HK-2 (cell line): Measurements from ENCODE around the gene PDE9A.

ENCODE experiments used
- DNase-seq: peaks from one replicate; pipeline ENCODE4 v3.0.0-alpha.2; 2018; ENCODE audit not compliant: unreplicated experiment

The PDE9A gene

DNA sequence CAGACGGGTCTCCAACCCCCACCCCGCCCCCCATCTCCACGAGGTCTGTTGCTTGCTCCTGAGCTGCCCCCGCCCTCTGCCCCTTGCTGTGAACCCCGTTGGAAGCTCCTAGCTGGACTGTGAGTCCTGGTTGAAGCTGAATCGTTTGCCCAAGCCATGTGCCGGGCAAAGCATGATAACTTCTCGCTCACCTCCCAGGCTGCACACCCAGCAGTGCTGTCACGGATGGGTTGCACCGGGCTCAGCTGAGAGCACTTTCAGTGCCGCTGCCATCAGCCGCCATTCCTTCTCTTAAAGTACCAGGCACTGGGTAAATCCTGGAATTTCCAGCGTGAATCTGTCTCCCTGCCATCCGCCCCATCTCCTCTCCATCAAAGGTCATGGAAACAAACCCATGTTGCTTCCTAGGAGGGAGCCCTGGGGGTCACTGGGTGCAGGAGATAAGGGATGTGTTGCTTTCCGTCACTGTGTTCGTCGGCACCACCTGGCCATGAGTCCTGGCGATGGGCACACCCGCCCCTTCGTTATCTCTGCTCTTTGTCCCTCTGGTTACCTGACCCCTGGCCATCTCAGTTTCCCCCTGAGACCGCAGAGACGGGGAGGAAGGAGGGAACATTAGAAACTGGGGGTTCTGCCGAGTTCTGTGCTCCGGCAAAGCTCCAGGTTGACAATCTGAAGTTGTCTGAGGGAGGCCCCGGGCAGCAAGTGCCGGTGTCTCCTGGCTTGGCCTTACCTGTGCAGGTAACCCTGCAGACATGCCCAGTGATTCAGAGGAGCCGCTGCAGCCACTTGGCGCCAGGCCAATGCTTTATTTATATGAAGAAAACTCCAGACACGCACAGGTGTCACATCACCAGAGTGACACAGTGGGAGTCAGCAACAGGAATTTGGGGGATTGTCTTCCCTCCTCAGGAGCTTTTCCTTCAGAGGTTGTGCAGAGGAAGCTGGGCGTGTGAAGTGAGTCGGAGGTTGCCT, 2.7 kb downstream of the PDE9A start:
- no peak for DNase-seq

DNA sequence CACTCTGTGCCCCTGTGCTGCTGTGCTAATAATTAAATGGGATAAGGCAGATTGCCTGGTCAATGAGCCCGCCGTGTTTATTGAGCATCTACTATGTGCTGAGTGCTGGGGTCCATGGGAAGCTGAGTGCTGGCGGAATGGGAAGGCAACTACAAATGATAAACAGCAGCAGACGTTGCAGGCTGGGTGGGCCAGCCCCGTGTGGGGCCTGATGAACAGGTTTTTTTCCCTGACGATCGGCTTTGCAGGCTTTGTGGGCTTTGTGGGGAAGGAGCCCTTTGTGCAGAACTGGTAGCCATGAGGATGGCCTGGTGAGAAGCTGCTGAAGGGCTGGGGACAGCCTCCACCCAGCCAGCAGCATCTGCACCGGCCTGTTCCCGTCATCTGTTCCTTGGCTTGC, 3.5 kb downstream of the PDE9A start:
- DNase-seq = no peak

DNA sequence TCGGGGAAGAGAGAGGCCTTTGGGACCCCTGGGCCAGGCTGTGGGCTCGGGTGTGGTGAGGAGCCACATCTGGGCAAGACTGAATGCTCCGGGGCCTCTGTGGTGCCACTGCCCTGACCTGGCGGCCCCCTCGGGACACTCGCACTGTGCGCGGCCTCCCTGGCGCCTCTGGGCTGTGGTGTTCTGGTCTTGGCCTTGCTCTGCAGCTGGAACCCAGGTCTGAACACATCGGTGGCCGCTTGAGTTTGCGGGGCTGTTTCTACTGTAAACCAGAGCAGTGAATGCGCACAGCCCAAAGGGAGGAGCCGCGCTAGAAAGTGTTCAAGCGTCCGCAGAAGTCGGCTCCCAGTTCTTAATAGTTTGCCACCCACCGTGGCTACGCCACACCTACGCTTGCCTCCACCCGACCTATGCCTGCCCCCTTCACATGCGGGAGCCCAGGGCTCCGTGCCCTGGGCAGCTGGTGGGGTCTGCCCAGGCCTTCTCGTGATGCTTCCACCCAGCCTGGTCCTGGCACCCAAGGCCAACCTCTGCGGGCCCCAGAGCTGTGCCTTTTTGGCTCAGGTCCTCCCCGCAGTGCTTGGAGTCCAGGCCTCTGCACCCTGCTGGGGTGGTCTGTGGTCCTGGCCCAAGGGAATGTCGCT, 4.4 kb downstream of the PDE9A start:
- no peak for DNase-seq

DNA sequence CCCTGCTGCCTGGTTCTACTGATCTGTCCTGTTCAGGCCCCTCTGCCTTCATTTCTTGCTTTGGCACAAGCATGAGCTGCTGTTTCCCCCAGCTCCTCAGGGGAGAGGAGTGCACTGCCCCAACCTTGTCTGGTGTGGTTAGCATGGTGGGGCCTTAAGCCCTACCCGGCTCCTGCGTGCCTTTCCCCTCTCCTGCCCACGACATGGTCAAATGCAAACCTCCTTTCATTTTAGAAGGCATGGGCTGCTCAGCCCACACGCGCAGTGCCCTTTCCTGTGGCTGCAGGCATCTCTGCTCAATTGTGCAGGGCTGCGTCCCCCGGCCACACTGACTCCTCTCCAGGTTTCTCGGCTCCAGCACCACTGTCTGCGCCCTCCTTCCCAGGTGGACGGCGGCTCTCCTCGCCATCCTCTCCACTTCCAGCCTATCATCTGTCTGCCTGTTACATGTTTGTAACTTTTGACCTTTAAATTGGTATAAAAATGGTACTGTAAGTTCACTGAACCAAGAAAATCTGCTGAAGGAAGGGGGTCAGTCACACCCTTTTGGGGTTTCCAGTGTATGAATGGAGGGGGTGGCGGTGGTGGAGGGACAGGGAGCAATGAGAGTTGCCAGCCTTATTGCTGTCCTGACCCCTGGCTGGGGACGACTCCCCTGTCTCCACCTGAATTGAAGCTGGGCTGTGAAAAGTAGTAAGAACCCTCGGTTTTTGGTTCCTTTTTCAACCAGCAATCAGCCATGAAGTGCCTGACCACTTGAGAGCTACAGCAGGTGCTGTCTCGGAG, 5.1 kb downstream of the PDE9A start:
- no peak for DNase-seq

DNA sequence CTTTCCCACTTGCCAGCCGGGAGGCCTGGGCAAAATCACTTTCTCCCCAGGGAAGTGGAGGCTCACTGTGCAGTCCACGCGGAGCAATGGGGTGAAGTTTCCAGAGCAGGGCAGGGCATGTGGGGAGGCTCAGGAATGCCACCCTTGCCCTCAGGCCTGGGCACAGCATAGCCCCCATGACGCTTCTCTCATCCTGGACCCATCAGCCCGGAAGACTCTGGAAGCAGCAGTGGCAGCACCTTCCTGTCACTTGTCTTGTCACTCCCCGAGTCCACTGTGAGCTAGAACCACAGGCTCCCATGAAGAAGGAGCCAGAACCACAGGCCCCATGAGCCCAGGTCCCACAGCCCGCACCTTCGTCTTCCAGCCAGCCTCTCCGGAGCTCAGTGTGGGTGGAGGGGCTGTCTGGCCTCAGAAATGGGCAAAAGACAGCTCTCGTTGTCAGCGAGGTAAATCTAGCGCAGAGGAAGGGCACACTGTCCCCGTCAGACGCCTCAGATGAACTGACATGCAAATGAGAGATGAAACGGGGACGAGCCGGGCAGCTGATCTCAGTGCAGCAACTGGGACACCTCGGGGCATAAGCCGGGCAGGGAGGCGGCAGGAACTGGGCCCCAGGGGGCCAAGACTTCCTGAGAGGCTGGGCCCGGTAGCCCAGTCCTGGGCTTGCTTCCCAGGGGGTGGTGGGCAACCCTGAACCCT, 6.1 kb downstream of the PDE9A start:
- no peak for DNase-seq

DNA sequence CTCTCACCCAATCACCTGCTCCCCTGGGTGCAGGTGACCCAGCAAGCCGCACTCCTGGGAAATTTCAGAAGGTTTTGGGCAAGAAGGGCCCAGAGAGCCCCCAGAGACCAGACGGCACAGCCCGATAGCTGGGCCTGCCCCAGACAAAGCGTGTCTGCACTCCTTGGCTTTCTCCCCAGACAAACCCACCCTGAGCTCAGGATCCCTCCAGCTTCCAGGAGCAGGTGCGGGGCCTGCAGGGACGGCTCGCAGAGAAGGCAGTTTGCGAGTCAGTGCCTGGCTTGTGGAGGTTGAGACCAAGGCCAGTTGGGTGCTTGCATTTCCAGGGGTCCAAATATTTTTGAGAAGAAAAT, 6.7 kb downstream of the PDE9A start:
- DNase-seq = no peak

DNA sequence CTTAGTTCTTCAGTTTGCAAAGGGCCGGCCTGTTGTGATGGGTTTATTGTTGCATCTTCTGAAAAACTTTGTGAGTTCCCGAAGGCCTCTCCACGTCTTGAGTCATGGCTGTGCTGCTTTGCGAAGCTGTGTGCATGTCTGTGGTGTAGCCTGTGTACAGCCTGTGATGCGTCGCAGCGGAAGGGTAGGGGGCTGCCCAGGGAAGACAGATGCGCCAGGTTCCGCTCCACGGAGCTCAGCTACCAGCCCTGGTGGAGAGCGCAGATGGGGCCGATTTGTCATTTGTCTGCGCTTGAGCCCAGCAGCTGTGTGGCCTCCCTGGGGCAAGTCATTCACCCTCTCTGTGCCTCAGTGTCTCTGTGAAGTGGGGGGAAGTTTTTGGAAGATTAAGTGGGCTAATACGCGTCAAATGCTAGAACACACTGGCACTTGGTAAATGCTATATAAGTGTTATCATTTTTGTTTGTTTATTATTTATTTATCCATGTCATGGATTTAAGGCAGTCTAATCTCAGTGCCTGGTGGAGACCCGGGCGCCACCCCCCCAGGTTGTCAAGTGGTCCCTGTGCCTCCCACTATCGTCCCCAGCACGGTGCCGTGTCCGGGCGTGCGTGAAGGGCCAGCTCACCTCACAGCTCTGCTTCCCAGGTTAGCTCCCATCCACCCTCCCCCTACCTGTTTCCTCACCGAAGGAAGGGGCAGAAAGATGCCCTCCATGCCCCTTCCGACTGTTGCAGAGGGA, 8.4 kb downstream of the PDE9A start:
- no peak for DNase-seq

DNA sequence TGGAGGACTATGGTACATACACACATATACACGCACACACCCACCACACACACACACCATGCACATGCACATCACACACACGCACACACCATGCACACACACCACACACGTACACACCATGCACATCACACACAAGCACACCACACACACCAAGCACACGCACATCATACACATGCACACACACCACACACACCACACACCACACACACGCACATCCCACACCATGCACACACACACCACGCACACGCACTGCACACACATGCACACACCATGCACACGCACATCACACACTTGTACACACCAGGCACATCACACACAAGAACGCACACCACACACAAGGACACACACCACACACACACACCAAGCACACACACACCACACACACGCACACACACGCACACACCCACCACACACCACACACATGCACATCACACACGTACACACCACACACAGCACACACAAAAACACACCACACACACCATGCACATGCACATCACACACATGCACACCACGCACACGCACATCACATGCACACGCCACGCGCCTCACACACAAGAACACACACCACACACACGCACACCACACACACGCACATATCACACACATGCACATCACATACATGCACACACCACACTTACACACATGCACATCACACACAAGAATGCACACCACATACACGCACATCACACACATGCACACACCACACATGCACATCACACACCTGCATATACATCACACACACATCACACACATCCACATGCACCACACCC, 9.2 kb downstream of the PDE9A start:
- DNase-seq = no peak

DNA sequence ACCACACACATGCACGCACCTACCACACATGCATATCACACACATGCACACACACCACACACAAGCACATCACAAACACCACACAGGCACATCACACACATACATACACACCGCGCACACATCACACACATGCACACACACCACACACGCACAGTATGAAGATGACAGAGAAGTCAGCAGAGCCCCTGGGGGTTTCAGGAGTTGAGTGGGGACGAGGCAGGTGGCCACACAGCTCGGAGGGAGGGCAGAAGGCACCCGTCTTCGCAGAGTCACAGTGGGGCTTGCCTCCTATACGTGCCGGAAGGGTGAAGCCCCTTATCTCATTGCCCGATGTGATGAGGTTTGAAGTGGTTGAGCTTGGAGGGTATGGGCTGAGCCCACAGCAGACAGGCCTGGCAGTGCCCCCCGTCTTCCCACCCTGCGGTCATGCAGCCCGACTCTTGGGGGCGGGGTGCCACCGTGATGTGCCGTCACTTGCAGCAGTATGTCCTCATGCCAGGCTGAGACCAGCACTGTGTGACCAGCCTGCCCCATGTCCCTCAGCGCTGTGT, 9.9 kb downstream of the PDE9A start:
- DNase-seq = no peak

DNA sequence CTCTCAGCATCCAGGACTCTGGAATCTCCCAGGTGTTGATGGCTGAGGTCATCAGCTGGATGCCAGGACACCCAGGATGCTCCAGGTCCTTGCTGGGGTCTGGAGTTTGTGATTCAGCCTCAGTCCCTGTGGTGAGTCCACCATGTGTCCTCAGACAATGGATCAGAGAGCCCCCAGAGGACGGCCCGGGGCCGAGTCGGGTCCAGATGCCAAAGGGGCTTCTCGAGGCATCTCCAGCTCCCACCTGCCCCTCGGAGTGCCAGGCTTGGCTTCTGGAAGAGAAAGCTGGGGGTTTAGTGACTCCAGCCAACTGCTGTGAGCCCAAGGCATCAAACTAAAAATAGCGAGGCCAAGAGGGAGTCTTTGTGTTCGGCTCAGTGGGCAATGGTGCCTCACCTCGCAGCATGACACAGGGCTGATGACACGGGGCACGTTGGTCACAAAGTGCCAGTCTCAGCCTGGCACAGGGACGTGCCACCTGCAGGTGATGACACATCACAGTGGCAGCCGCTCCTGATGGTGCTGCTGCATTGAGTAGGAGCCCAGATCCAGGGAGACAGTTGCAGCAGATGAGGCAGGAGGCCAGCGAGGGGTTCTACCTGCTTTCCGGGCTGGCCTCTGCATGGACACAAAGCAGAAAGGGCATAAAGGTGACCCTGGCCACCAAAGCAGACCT, 10.6 kb downstream of the PDE9A start:
- DNase-seq = no peak

DNA sequence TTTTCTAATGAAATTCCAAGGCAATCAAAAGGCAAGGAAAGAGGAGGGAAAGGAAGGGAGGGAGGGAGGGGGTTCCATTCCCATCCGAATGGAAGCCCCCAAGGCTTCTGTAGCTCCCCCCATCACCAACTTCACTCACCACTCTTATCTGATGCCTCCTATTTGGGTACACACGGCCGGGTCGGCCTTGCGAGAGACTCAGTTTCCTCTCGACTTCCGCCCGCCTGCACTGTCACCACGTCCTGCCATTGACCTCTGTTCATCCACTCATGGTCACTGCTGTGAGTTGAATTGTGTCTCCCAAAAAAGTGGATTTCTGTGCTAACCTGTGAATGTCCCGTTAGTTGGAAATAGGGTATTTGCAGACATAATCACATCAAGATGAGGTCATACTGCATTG, 11.2 kb downstream of the PDE9A start:
- no peak for DNase-seq

DNA sequence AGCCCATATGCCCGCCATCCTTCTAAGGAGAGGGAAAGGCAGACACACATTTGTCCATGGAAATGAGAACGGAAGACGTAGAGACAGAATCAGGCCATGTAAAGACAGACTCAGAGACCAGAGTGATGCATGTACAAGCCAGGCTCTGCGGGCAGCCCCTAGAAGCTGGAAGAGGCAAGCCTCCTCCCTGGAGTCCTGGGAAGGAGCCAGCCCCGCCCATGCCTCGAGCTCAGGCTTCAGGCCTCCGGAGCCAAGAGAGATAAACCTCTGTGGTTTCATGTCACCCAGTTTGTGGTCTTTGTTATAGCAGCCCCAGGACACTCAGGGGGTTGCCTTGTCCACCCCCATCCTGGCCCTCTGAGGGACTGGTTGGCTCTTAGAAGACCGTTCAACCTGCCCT, 11.6 kb downstream of the PDE9A start:
- no peak for DNase-seq

DNA sequence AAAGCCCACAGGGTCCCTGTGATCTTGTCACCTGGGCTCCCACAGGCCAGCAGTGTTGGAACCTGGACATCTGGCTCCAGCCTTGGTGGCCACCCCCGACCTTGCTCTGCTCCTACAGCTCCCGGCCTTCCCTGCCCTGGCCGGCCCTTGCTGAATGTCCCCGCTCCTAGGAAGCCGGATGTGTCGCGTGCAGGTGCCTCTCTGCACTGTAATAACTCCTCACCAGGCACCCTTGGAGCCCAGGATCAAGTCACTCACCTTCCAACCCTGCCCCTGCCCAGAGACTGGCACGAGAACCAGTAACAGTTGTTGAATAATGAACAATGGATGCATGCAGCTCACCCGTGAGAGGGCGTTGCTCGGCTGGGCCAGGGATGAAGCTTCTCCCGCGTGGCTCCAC, 12.1 kb downstream of the PDE9A start:
- DNase-seq = no peak

DNA sequence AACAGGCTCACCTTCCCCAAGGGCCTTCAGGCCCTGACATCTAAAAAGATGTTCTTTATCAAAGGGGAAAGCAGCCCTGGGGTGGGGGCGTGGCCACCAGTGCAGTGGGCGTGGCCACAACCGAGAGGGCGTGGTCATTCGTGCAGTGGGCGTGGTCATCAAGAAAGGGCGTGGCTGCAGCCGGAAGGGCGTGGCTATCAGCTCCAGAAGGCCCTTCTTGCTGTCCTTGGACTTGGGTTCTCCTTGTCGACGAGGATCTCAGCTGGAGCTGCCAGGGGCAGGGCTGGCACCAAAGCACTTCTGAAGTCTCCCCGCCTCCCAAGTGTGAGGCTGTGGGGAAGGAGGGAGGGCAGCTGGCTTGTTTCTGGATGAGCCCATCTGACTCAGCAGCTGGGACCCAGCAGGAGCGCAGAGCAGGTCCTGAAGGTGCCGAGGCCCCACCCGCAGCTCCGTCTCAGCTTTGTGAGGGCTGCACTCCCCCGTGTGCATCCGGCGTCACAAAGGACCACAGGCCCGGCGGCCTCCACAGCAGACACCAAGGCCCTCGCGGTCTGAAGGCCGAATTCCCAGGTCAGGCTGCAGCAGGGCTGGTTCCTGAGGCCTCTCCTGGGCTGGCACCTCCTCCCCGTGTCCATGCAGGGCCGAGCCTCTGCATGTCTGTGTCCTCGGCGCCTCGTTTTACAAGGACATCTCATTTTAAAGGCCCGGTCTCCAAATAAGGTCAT, 12.8 kb downstream of the PDE9A start:
- DNase-seq = no peak

DNA sequence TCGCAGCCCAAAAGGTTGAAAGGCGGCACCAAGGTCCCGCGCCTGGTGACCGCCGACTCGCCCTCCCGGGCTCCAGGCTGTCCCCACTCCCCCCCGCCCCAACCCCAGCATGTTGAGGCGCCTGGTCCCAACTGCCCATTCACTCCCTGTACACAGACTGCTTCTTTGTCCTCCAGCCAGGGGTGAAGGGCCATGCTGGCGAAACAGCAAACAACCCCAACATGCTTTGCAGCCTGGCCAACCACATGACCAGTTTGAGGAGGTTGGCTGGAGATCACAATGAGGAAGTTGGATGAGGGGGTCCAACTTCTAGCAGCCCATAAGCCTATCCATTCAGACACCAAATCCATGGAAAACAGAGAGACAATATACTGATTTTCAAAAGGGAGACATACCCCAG, 13.5 kb downstream of the PDE9A start:
- DNase-seq = no peak

DNA sequence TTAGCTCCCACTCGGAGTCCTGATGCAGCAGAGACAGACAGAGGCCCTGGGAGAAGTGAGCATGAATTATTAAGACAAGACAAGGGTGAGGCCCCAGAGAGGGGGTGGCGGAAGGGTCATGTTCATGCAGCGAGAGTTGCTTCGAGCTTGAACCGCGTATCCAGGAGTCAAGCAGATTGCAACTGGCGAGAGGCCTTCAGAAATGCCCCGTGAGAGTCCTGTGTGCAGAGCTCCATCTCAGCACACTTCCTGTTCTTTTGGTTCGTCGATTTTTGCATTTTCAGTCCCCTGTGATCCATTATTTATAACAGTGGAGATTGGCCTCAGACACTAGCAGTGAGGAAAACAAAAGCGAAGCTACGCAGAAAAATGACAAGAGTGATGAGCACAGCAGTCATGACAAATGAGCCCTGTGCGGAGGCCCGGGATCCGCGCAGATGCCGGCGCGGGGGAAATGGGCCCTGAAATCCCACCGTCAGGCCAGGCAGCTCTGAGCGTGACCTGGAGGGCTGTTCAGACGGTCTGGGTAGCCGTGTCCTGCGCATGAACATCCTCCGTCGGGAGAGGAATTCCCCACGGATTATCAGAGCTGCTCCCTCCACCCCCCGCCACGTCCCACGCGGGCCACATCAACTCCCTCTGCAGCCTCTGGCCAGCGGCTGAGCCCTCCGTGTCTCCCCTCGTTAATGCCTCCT, 15.0 kb downstream of the PDE9A start:
- no peak for DNase-seq

DNA sequence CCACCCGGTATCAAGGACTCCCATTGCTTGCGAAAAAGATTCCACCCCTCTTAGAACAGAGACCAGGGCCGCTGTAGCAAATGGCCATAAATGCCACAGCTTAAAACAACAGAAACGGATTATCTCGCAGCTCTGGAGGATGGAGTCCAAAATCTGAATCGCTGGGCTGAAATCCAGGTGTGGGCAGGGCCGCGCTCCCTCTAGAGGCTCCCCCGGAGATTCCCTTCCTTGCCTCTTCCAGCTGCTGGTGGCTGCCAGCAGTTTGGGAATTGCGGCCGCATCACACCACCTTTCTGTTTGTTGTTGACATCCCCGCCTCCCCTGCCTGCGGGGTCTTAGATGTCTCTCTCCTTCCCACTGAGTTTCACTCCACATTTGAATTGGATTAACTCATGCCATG, 15.6 kb downstream of the PDE9A start:
- DNase-seq = no peak
